GM23338 (cell line): ENCODE data around the gene TAF15. TPM values are rescaled to one million over a fixed set of nuclear protein-coding genes. Genes with fewer than 3 reads are reported as not detected.
A peak's percentile ranks its signal among the peaks of the same experiment; 100 is the strongest.

ENCODE experiments used
- ATAC-seq: fragments of 200-7000 bp; cut with Tn5 transposase; 3 replicates; pipeline ENCODE4 v1.9.1; 2020
- DNase-seq: peaks from one replicate; pipeline ENCODE4 v3.0.0-alpha.2; 2015; ENCODE audit warnings: low spot score
- H2AFZ ChIP-seq: fragments of 200-600 bp; sonication (generic); 2 replicates; pipeline ENCODE4 v1.8.0; 2016; ENCODE audit warnings: antibody characterized with exemption, mild to moderate bottlenecking, moderate library complexity
- H3F3A ChIP-seq: fragments of 200-600 bp; sonication (generic); replicated peaks from 2 replicates; pipeline ENCODE4 v1.8.0; 2017; ENCODE audit warnings: antibody characterized with exemption, mixed run types, low read depth
- H3K27ac ChIP-seq: fragments of 200-600 bp; sonication (generic); 2 replicates; pipeline ENCODE4 v1.6.1; 2016; ENCODE audit warnings: low read depth
- H3K27me3 ChIP-seq: fragments of 200-600 bp; sonication (generic); 2 replicates; pipeline ENCODE4 v1.8.0; 2016; ENCODE audit warnings: mild to moderate bottlenecking, mixed run types, moderate library complexity; ENCODE audit not compliant: insufficient read depth
- H3K36me3 ChIP-seq: fragments of 200-600 bp; sonication (generic); 2 replicates; pipeline ENCODE4 v1.8.0; 2016; ENCODE audit warnings: mild to moderate bottlenecking; ENCODE audit not compliant: insufficient read depth
- H3K4me1 ChIP-seq: fragments of 200-600 bp; sonication (generic); 2 replicates; pipeline ENCODE4 v1.8.0; 2016; ENCODE audit warnings: mild to moderate bottlenecking, moderate library complexity; ENCODE audit not compliant: insufficient read depth
- H3K4me2 ChIP-seq: fragments of 200-600 bp; sonication (generic); 2 replicates; pipeline ENCODE4 v1.7.1; 2017; ENCODE audit warnings: mixed run types
- H3K4me3 ChIP-seq: fragments of 200-600 bp; sonication (generic); 2 replicates; pipeline ENCODE4 v1.6.1; 2016; ENCODE audit warnings: mixed run types
- H3K79me2 ChIP-seq: fragments of 200-600 bp; sonication (generic); replicated peaks from 2 replicates; pipeline ENCODE4 v1.8.0; 2017; ENCODE audit warnings: mild to moderate bottlenecking; ENCODE audit not compliant: insufficient read depth
- H3K9me2 ChIP-seq: fragments of 200-600 bp; sonication (generic); 2 replicates; pipeline ENCODE4 v1.8.0; 2017; ENCODE audit not compliant: insufficient read depth
- H4K20me1 ChIP-seq: fragments of 200-600 bp; sonication (generic); replicated peaks from 2 replicates; pipeline ENCODE4 v1.8.0; 2017; ENCODE audit warnings: mild to moderate bottlenecking; ENCODE audit not compliant: insufficient read depth
- H3K27ac Mint-ChIP-seq: 2 replicates; pipeline ENCODE4 v1.8.0; 2020; ENCODE audit warnings: inconsistent platforms, mild to moderate bottlenecking, moderate library complexity, mixed read lengths
- H3K27me3 Mint-ChIP-seq: 3 replicates; pipeline ENCODE4 v1.8.0; 2022; ENCODE audit warnings: low read depth, mild to moderate bottlenecking, moderate library complexity, mixed read lengths, inconsistent platforms; ENCODE audit not compliant: insufficient read depth, poor library complexity
- H3K36me3 Mint-ChIP-seq: 3 replicates; pipeline ENCODE4 v1.8.0; 2021; ENCODE audit warnings: low read depth, mild to moderate bottlenecking, inconsistent platforms, moderate library complexity, mixed read lengths
- H3K4me1 Mint-ChIP-seq: 3 replicates; pipeline ENCODE4 v1.8.0; 2020; ENCODE audit warnings: mild to moderate bottlenecking, inconsistent platforms, mixed read lengths
- H3K4me3 Mint-ChIP-seq: 3 replicates; pipeline ENCODE4 v1.8.0; 2021; ENCODE audit warnings: moderate library complexity, mild to moderate bottlenecking, inconsistent platforms, mixed read lengths
- H3K9me3 Mint-ChIP-seq: 3 replicates; pipeline ENCODE4 v1.8.0; 2020; ENCODE audit warnings: moderate library complexity, mild to moderate bottlenecking, inconsistent platforms, mixed read lengths
- CTCF ChIP-seq, 2 experiments: fragments of 200-600 bp in 1 of 2; sonication (generic) in 1 of 2; conservative IDR thresholded peaks; 2 replicates each; pipeline versions ENCODE4 v1.5.1 to v1.6.1; 2016 to 2017; ENCODE audit warnings: antibody characterized with exemption in 2 of 2, low read depth in 2 of 2, mild to moderate bottlenecking in 2 of 2, moderate library complexity in 1 of 2
- EZH2 ChIP-seq: fragments of 200-600 bp; sonication (generic); IDR thresholded peaks from one replicate; pipeline ENCODE4 v1.8.0; 2017; ENCODE audit warnings: antibody characterized with exemption, mild to moderate bottlenecking, low read depth; ENCODE audit not compliant: unreplicated experiment
- JUNB ChIP-seq: IDR thresholded peaks from one replicate; pipeline ENCODE4 v1.6.1; 2016; ENCODE audit warnings: antibody characterized with exemption; ENCODE audit not compliant: unreplicated experiment
- NANOG ChIP-seq: IDR thresholded peaks from 2 replicates; pipeline ENCODE4 v1.6.1; 2016; ENCODE audit warnings: antibody characterized with exemption, borderline replicate concordance
- ZNF114 ChIP-seq: fragments of 250-450 bp; sonication (Bioruptor Pico); IDR thresholded peaks from 2 replicates; pipeline ENCODE4 v1.5.0; 2020; ENCODE audit warnings: mild to moderate bottlenecking, moderate library complexity
- ZNF331 ChIP-seq: fragments of 250-450 bp; sonication (Bioruptor Pico); IDR thresholded peaks from 2 replicates; pipeline ENCODE4 v1.5.0; 2020; ENCODE audit warnings: low read depth, mild to moderate bottlenecking, moderate library complexity
- polyA plus RNA-seq: library from polyadenylated mRNA; unstranded; fragments of >200 nt; fragmentation: Nextera tagmentation; extraction: Ambion mirVana; gene quantifications from 2 replicates; pipeline ENCODE4 v1.2.1, GENCODE V29; 2016
- total RNA-seq: library from RNA; depleted of rRNA; stranded (reverse); fragments of >200 nt; shearing (Covaris generic); gene quantifications from 2 replicates; pipeline ENCODE4 v1.2.3, GENCODE V29; 2014
- TF ChIP-seq, protein P1 (sequence below): fragments of 250-450 bp; sonication (Bioruptor Pico); IDR thresholded peaks from 2 replicates; pipeline ENCODE4 v1.5.0; 2020; ENCODE audit warnings: mild to moderate bottlenecking, moderate library complexity
- TF ChIP-seq, protein P2 (sequence below): IDR thresholded peaks from 2 replicates; pipeline ENCODE4 v1.6.1; 2016; ENCODE audit warnings: antibody characterized with exemption
- TF ChIP-seq, protein P3 (sequence below): IDR thresholded peaks from one replicate; pipeline ENCODE4 v1.6.1; 2018; ENCODE audit warnings: antibody characterized with exemption; ENCODE audit not compliant: unreplicated experiment

TAF15 gene
- total and polyA plus RNA-seq, 2 experiments from 2014 or later = 33.8 to 109 TPM

- ATAC-seq = peak; percentile 35; the same call in 1 of the 3 replicates
- no peaks in the 10 kb centered on the region for H3K36me3 Mint-ChIP-seq
- DNase-seq = peak; percentile 24
- Histone ChIP-seq H3K9me2 (no peaks in the 10 kb centered on the region), H3K4me1 (no peaks in the 10 kb centered on the region; the same call in 1 of the 2 replicates), H3K27me3 (no peaks in the 10 kb centered on the region), H4K20me1 (no peaks in the 10 kb centered on the region), H3K27ac (no peak overlapping the region), H3K4me2 (no peak overlapping the region; the same call in 1 of the 2 replicates), H3K4me3 (no peak overlapping the region), H3F3A (no peaks in the 10 kb centered on the region), H3K79me2 (no peaks in the 10 kb centered on the region), H3K36me3 (no peaks in the 10 kb centered on the region), H2AFZ (no peak overlapping the region)
- H3K4me3 Mint-ChIP-seq = no peak overlapping the region
- H3K9me3 Mint-ChIP-seq = no peaks in the 10 kb centered on the region
- H3K4me1 Mint-ChIP-seq = peaks cover 18% of the 10 kb centered on the region
- TF ChIP-seq, protein P1, sequence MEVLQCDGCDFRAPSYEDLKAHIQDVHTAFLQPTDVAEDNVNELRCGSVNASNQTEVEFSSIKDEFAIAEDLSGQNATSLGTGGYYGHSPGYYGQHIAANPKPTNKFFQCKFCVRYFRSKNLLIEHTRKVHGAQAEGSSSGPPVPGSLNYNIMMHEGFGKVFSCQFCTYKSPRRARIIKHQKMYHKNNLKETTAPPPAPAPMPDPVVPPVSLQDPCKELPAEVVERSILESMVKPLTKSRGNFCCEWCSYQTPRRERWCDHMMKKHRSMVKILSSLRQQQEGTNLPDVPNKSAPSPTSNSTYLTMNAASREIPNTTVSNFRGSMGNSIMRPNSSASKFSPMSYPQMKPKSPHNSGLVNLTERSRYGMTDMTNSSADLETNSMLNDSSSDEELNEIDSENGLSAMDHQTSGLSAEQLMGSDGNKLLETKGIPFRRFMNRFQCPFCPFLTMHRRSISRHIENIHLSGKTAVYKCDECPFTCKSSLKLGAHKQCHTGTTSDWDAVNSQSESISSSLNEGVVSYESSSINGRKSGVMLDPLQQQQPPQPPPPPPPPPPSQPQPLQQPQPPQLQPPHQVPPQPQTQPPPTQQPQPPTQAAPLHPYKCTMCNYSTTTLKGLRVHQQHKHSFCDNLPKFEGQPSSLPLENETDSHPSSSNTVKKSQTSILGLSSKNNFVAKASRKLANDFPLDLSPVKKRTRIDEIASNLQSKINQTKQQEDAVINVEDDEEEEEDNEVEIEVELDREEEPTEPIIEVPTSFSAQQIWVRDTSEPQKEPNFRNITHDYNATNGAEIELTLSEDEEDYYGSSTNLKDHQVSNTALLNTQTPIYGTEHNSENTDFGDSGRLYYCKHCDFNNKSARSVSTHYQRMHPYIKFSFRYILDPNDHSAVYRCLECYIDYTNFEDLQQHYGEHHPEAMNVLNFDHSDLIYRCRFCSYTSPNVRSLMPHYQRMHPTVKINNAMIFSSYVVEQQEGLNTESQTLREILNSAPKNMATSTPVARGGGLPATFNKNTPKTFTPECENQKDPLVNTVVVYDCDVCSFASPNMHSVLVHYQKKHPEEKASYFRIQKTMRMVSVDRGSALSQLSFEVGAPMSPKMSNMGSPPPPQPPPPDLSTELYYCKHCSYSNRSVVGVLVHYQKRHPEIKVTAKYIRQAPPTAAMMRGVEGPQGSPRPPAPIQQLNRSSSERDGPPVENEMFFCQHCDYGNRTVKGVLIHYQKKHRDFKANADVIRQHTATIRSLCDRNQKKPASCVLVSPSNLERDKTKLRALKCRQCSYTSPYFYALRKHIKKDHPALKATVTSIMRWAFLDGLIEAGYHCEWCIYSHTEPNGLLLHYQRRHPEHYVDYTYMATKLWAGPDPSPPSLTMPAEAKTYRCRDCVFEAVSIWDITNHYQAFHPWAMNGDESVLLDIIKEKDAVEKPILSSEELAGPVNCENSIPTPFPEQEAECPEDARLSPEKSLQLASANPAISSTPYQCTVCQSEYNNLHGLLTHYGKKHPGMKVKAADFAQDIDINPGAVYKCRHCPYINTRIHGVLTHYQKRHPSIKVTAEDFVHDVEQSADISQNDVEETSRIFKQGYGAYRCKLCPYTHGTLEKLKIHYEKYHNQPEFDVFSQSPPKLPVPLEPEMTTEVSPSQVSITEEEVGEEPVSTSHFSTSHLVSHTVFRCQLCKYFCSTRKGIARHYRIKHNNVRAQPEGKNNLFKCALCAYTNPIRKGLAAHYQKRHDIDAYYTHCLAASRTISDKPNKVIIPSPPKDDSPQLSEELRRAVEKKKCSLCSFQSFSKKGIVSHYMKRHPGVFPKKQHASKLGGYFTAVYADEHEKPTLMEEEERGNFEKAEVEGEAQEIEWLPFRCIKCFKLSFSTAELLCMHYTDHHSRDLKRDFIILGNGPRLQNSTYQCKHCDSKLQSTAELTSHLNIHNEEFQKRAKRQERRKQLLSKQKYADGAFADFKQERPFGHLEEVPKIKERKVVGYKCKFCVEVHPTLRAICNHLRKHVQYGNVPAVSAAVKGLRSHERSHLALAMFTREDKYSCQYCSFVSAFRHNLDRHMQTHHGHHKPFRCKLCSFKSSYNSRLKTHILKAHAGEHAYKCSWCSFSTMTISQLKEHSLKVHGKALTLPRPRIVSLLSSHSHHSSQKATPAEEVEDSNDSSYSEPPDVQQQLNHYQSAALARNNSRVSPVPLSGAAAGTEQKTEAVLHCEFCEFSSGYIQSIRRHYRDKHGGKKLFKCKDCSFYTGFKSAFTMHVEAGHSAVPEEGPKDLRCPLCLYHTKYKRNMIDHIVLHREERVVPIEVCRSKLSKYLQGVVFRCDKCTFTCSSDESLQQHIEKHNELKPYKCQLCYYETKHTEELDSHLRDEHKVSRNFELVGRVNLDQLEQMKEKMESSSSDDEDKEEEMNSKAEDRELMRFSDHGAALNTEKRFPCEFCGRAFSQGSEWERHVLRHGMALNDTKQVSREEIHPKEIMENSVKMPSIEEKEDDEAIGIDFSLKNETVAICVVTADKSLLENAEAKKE (CRISPR knock-in tag) = no peak
- no peak for TF ChIP-seq JUNB
- no peak for TF ChIP-seq ZNF331 (CRISPR knock-in tag)
- TF ChIP-seq, protein P2, sequence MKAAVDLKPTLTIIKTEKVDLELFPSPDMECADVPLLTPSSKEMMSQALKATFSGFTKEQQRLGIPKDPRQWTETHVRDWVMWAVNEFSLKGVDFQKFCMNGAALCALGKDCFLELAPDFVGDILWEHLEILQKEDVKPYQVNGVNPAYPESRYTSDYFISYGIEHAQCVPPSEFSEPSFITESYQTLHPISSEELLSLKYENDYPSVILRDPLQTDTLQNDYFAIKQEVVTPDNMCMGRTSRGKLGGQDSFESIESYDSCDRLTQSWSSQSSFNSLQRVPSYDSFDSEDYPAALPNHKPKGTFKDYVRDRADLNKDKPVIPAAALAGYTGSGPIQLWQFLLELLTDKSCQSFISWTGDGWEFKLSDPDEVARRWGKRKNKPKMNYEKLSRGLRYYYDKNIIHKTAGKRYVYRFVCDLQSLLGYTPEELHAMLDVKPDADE = no peak
- H3K27me3 Mint-ChIP-seq = no peaks in the 10 kb centered on the region
- H3K27ac Mint-ChIP-seq = no peak overlapping the region
These were observed 81.5 kb downstream of the TAF15 start for GRCh38 chr17:35890774-35891155.

DNA sequence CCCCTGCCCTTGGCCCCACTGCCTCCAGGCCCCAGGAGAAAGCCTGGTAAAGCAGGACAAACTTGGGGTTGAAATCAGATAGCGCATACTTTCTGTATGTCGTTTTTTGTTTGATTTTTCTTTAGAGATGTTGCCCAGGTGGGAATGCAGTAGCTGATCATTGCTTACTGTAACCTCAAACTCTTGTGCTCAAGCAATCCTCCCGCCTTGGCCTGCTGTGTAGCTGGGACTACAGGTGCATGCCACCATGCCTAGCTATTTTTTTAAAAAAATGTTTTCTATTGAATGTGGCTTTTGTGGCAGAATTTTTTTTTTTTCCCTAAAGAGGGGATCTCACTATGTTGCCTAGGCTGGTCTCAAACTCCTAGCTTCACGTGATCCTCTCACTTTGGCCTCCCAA, 82.0 kb downstream of the TAF15 start:
- no peaks in the 10 kb centered on the region for H3K36me3 ChIP-seq
- no peaks in the 10 kb centered on the region; the same call in 1 of the 2 replicates for H3K4me1 ChIP-seq
- Mint-ChIP-seq H3K36me3 (no peaks in the 10 kb centered on the region), H3K27ac (no peak overlapping the region), H3K27me3 (no peaks in the 10 kb centered on the region), H3K4me3 (no peak overlapping the region), H3K9me3 (no peaks in the 10 kb centered on the region), H3K4me1 (peaks cover 18% of the 10 kb centered on the region)
- H3K27ac ChIP-seq = no peak overlapping the region
- ATAC-seq (no peak), DNase-seq (no peak)
- H3K4me2 ChIP-seq = no peak overlapping the region; the same call in 1 of the 2 replicates
- no peak overlapping the region for H2AFZ ChIP-seq
- H4K20me1 ChIP-seq = no peaks in the 10 kb centered on the region
- no peak overlapping the region for H3K4me3 ChIP-seq
- no peaks in the 10 kb centered on the region for H3F3A ChIP-seq
- H3K27me3 ChIP-seq = no peaks in the 10 kb centered on the region
- no peaks in the 10 kb centered on the region for H3K79me2 ChIP-seq
- no peaks in the 10 kb centered on the region for H3K9me2 ChIP-seq
- TF ChIP-seq, protein P3, sequence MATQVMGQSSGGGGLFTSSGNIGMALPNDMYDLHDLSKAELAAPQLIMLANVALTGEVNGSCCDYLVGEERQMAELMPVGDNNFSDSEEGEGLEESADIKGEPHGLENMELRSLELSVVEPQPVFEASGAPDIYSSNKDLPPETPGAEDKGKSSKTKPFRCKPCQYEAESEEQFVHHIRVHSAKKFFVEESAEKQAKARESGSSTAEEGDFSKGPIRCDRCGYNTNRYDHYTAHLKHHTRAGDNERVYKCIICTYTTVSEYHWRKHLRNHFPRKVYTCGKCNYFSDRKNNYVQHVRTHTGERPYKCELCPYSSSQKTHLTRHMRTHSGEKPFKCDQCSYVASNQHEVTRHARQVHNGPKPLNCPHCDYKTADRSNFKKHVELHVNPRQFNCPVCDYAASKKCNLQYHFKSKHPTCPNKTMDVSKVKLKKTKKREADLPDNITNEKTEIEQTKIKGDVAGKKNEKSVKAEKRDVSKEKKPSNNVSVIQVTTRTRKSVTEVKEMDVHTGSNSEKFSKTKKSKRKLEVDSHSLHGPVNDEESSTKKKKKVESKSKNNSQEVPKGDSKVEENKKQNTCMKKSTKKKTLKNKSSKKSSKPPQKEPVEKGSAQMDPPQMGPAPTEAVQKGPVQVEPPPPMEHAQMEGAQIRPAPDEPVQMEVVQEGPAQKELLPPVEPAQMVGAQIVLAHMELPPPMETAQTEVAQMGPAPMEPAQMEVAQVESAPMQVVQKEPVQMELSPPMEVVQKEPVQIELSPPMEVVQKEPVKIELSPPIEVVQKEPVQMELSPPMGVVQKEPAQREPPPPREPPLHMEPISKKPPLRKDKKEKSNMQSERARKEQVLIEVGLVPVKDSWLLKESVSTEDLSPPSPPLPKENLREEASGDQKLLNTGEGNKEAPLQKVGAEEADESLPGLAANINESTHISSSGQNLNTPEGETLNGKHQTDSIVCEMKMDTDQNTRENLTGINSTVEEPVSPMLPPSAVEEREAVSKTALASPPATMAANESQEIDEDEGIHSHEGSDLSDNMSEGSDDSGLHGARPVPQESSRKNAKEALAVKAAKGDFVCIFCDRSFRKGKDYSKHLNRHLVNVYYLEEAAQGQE = no peak
- TF ChIP-seq EZH2 (no peak), NANOG (no peak), CTCF (conservative IDR thresholded peaks at IDR 0.05; ENCODE audit: low read depth in 2 of 2) (no peak), ZNF331 (CRISPR knock-in tag) (no peak), ZNF114 (CRISPR knock-in tag) (no peak), JUNB (no peak)
